Central memory CD8-positive, alpha-beta T cell (primary cell): ENCODE data around the gene SUMO3.
A peak's percentile ranks its signal among the peaks of the same experiment; 100 is the strongest.

Experiments
- ATAC-seq: fragments of 150-1000 bp; cut with Tn5 transposase; replicated peaks from 2 replicates; pipeline ENCODE4 v1.10.0; 2022; ENCODE audit warnings: mild to moderate bottlenecking, moderate FRiP score, moderate number of reproducible peaks; ENCODE audit not compliant: poor library complexity, severe bottlenecking; ENCODE audit errors: extremely low read depth
- DNase-seq, 2 donors: peaks; one replicate each; pipeline ENCODE4 v3.0.0; 2021; ENCODE audit warnings: low spot score in 2 of 2
- H3K27ac Mint-ChIP-seq: one replicate; pipeline ENCODE4 v1.8.0; 2022; ENCODE audit warnings: low read depth, mild to moderate bottlenecking, moderate library complexity, mixed read lengths
- H3K27me3 Mint-ChIP-seq: one replicate; pipeline ENCODE4 v1.8.0; 2022; ENCODE audit warnings: mixed read lengths
- H3K36me3 Mint-ChIP-seq: one replicate; pipeline ENCODE4 v1.8.0; 2022; ENCODE audit warnings: mild to moderate bottlenecking, moderate library complexity, mixed read lengths; ENCODE audit not compliant: insufficient read depth
- H3K4me1 Mint-ChIP-seq: one replicate; pipeline ENCODE4 v1.8.0; 2022; ENCODE audit warnings: mixed read lengths
- H3K4me3 Mint-ChIP-seq: one replicate; pipeline ENCODE4 v1.8.0; 2022; ENCODE audit warnings: mild to moderate bottlenecking, moderate library complexity, mixed read lengths
- H3K9me3 Mint-ChIP-seq: one replicate; pipeline ENCODE4 v1.8.0; 2022; ENCODE audit warnings: mixed read lengths

SUMO3 gene

GRCh38 chr21:44767834-44768831, 49.7 kb downstream of the SUMO3 start:
- DNase-seq (no peak), ATAC-seq (no peak)
- Mint-ChIP-seq H3K27me3 (no peaks in the 10 kb centered on the region), H3K27ac (no peak overlapping the region), H3K9me3 (no peaks in the 10 kb centered on the region), H3K36me3 (peaks cover 20% of the 10 kb centered on the region), H3K4me3 (no peak overlapping the region), H3K4me1 (peaks cover 12% of the 10 kb centered on the region)

GRCh38 chr21:44766818-44767354, 51.0 kb downstream of the SUMO3 start:
- no peak overlapping the region for H3K4me3 Mint-ChIP-seq
- H3K9me3 Mint-ChIP-seq, result no peaks in the 10 kb centered on the region
- peaks cover 12% of the 10 kb centered on the region for H3K36me3 Mint-ChIP-seq
- no peaks in the 10 kb centered on the region for H3K27me3 Mint-ChIP-seq
- H3K4me1 Mint-ChIP-seq, result peaks cover 12% of the 10 kb centered on the region
- ATAC-seq (no peak), DNase-seq (no peak)
- H3K27ac Mint-ChIP-seq, result no peak overlapping the region

- no peaks in the 10 kb centered on the region for H3K27me3 Mint-ChIP-seq
- ATAC-seq (no peak), DNase-seq (no peak)
- H3K4me3 Mint-ChIP-seq, result peak overlapping the region; percentile 62
- no peaks in the 10 kb centered on the region for H3K9me3 Mint-ChIP-seq
- H3K36me3 Mint-ChIP-seq, result peaks cover 10% of the 10 kb centered on the region
- peak overlapping the region; percentile 92 for H3K27ac Mint-ChIP-seq
- peaks cover 17% of the 10 kb centered on the region for H3K4me1 Mint-ChIP-seq
These were observed 51.6 kb downstream of the SUMO3 start for GRCh38 chr21:44766014-44766817.

GRCh38 chr21:44765231-44766013, 52.4 kb downstream of the SUMO3 start:
- H3K36me3 Mint-ChIP-seq, result peaks cover 5% of the 10 kb centered on the region
- H3K9me3 Mint-ChIP-seq, result no peaks in the 10 kb centered on the region
- H3K27ac Mint-ChIP-seq, result peak overlapping the region; percentile 92
- H3K27me3 Mint-ChIP-seq, result no peaks in the 10 kb centered on the region
- DNase-seq (peak; percentile 25 to 49), ATAC-seq (peak; percentile 95)
- H3K4me3 Mint-ChIP-seq, result peak overlapping the region; percentile 62
- peaks cover 17% of the 10 kb centered on the region for H3K4me1 Mint-ChIP-seq

GRCh38 chr21:44764319-44765230, 53.3 kb downstream of the SUMO3 start:
- Mint-ChIP-seq H3K9me3 (no peaks in the 10 kb centered on the region), H3K36me3 (peaks cover 5% of the 10 kb centered on the region), H3K27ac (peak overlapping the region; percentile 92), H3K4me3 (no peak overlapping the region), H3K27me3 (no peaks in the 10 kb centered on the region), H3K4me1 (peaks cover 17% of the 10 kb centered on the region)
- no peak for DNase-seq
- ATAC-seq, result peak; percentile 9

GRCh38 chr21:44763451-44764318, 54.2 kb downstream of the SUMO3 start:
- Mint-ChIP-seq H3K4me1 (peaks cover 17% of the 10 kb centered on the region), H3K27ac (no peak overlapping the region), H3K36me3 (peaks cover 3% of the 10 kb centered on the region), H3K4me3 (no peak overlapping the region), H3K27me3 (no peaks in the 10 kb centered on the region), H3K9me3 (no peaks in the 10 kb centered on the region)
- DNase-seq (no peak), ATAC-seq (no peak)

GRCh38 chr21:44763050-44763378, 54.8 kb downstream of the SUMO3 start:
- H3K4me3 Mint-ChIP-seq, result no peak overlapping the region

GRCh38 chr21:44762221-44763049, 55.4 kb downstream of the SUMO3 start:
- ATAC-seq, result no peak
- DNase-seq, result no peak
- Mint-ChIP-seq H3K27me3 (no peaks in the 10 kb centered on the region), H3K36me3 (peaks cover 1% of the 10 kb centered on the region), H3K9me3 (no peaks in the 10 kb centered on the region), H3K4me1 (peaks cover 17% of the 10 kb centered on the region), H3K4me3 (no peak overlapping the region), H3K27ac (no peak overlapping the region)

More at GRCh38 chr21:44763050-44763378, 54.8 kb downstream of the SUMO3 start:
- no peaks in the 10 kb centered on the region for H3K27me3 Mint-ChIP-seq
- peaks cover 17% of the 10 kb centered on the region for H3K4me1 Mint-ChIP-seq
- DNase-seq, result no peak
- H3K36me3 Mint-ChIP-seq, result peaks cover 1% of the 10 kb centered on the region
- no peaks in the 10 kb centered on the region for H3K9me3 Mint-ChIP-seq
- no peak overlapping the region for H3K27ac Mint-ChIP-seq
- no peak for ATAC-seq

GRCh38 chr21:44761747-44762208, 56.1 kb downstream of the SUMO3 start:
- Mint-ChIP-seq H3K27me3 (no peaks in the 10 kb centered on the region), H3K27ac (no peak overlapping the region), H3K4me3 (no peak overlapping the region), H3K36me3 (peaks cover 1% of the 10 kb centered on the region), H3K9me3 (no peaks in the 10 kb centered on the region), H3K4me1 (peaks cover 17% of the 10 kb centered on the region)
- no peak for DNase-seq
- no peak for ATAC-seq

GRCh38 chr21:44761011-44761729, 56.7 kb downstream of the SUMO3 start:
- Mint-ChIP-seq H3K36me3 (peaks cover 1% of the 10 kb centered on the region), H3K9me3 (no peaks in the 10 kb centered on the region), H3K4me1 (peaks cover 17% of the 10 kb centered on the region), H3K4me3 (no peak overlapping the region), H3K27ac (no peak overlapping the region), H3K27me3 (no peaks in the 10 kb centered on the region)
- ATAC-seq (no peak), DNase-seq (no peak)
